Stimulated activated CD4-positive, alpha-beta T cell treated with anti-CD3 and anti-CD28 coated beads, TNF-alpha, amount 100 ng/mL, for 48 hours (primary cell): ENCODE results near the gene SCN4B.

Experiments used
- DNase-seq, 3 donors: peaks; one replicate each; pipeline ENCODE4 v3.0.0-alpha.2; 2020; ENCODE audit warnings: low read depth in 3 of 3

The SCN4B gene

DNA sequence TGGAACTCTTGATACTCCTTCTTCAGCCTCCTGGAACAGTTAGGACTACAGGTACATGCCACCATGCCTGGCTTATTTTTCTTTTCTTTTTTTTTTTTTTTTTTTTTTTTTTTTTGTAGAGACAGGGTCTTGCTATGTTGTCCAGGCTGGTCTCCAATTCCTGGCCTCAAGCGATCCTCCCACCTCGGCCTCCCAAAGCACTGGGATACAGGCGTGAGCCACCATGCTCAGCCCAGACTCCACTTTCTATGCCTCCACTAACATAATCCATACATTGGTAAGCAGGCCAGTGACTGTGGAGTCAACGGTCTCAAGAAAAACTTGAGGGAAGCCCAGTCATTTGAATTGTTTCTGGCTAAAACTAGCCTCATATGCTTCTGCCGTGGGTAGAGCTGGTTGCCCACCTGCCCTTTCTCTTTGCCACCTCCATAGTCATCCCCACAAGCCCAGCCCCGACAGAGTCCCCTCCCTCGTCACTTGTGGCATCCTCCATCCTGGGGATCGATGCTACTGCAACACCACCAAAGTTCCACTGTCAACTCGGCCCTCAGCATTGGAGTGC is 21.5 kb upstream of the SCN4B start:
- DNase-seq = no peak

DNA sequence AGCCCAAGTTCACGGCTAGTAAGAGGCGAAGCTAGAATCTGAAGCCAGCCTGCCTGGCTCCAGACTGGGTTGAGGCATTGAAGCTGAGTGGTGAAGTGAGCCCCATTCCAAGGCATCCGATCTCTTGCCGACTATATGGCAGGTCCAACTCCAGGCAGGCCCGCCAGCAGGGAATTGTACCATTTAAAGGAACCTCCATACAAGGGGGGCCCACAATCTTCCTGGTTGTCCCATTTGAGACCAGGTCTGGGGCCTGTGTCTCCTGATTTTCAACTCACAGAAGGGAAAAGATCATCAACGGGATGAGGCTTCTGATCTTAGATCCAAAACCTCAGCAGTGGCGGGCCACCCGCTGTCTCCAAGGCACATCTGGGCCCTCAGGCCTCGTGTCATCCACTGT is 19.7 kb upstream of the SCN4B start:
- DNase-seq = no peak

- peak; percentile 48 to 72 (median 59) for DNase-seq
Measured at GRCh38 chr11:118171269-118172062, 18.8 kb upstream of the SCN4B start.

DNA sequence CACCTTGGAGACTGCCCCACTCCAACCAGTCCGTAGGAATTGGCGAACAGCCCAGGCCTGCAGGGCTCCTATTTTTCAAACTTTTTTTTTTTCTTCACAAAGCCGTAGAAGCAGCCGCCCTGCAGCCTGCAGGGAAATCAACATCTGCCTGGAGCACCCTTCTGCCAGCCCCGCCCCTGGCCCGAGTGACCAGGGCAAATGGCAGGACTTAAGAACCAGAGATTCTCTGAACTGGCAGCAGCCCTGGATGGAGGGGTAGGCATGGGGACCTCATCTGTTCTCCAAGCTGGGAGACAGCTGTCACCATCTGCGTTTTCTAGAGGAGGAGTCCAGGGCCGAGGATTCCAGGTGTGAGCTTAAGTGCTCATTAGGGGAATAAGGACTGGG is 18.3 kb upstream of the SCN4B start:
- no peak for DNase-seq

DNA sequence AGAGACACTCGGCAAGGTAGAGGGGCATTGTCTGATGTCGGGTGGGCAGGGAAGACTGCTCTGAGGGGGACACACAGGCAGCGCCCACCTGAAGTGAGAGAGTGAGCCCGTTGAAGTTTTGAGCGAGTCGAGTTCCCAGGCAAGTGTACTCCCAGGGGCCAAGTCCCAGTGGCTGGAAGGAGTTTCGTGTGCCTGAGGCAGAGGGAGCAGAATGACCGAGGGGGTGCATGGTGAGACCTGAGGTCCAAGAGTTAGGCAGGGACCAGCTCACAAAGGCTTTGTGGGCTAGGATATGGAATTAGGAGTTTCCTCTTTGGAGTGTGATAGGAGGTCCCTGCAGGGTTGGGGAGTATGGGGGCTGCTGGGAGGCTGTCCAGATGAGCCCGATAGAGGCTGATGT is 17.6 kb upstream of the SCN4B start:
- DNase-seq = no peak

- no peak for DNase-seq
Measured at GRCh38 chr11:118169300-118170140, 16.9 kb upstream of the SCN4B start.

DNA sequence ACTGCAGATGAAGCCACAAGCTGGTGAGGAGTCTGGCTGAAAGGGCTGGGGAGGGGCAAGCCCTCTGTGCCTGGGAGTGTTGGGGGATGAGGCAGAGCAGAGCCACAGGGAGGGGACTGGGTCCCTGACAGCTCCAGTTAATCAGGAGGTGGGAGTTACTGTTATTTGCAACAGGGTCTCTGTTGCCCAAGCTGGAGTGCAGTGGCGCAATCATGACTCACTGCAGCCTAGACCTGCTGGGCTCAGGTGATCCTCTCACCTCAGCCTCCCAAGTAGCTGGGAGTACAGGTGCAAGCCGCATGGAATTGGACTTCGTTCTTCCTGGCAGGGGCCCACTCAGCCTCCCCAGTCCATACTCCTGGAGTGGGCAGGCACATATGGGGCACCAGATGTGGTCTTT is 16.1 kb upstream of the SCN4B start:
- no peak for DNase-seq

DNA sequence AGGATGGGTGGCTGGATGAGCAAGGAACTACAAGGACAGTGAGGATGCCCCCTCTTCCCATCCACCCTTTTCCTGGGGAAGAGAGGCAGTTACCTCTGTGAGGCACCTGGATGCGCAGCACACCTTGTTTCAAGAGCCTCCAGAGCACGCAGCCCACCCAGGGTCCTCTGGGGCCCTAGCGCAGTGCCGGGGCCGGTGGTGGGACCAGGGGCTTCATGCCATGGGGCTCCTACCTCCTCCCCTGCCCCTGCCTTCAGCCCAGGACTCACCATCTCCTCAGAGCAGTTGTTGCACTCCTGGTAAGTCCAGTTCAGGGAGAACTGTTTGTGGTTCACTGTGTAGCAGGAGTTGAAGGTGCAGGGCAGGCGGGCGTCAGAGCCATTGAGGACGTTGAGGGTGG is 15.7 kb upstream of the SCN4B start:
- DNase-seq = no peak

- no peak for DNase-seq
Measured at GRCh38 chr11:118167906-118168305, 15.3 kb upstream of the SCN4B start.

- no peak for DNase-seq
Measured at GRCh38 chr11:118167253-118167652, 14.6 kb upstream of the SCN4B start.

DNA sequence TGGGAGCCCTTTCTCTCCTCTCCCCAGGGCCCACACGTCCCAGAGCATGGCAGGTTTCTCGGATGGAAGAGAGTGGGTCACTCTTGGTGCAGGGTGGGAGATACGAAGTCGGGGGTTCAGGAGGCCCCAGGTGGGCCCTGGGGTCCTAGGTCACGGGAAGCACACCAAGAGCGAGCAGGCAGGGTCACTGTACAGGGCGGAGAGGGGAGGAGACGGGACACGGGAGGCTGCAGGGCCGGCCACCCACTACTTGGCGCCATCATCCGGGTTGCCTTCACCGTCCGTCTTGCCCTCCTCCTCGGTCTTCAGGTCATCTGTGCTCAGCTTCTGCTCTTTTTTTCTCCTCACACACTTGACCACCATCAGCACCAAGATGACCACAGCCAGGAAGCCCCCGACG is 14.0 kb upstream of the SCN4B start:
- no peak for DNase-seq

DNA sequence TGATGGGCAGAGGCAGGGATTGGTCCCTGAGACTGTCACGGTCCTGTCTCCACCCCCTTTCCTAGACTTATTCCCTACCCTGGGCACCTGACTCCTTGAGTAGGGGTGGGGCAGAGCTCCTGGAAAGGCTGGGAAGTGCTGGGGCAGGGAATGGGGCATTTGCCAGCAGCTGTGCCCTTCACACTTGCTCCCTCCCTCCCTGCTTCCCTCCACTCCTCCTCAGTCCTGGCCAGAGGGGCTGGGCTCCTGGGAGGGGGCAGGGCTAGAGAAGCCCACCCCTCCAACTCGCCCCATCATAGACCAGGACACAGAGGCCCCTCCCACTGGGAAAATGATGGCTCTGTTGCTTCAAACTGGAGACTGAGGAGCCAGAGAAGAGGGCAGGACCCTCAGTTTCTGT is 12.3 kb upstream of the SCN4B start:
- no peak for DNase-seq

- DNase-seq = no peak
Measured at GRCh38 chr11:118163494-118163893, 10.9 kb upstream of the SCN4B start.

DNA sequence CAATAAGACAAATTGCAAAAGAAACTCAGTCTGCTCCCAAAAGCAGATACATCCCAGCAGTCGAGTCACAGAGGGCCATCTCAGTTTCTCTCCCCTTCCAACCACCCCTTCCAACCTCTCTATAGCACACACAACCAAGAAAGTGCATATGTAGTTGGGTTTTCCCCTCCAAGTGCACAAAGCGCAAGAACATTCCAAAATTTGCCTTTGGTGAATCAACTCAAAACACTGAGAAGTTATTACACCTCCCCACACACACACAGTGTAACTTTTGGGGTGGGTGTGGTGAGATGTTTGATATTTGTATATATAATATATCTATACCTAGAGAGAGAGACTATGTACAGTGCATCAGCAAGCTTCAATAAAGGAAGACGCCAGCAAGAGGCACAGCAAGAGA is 10.2 kb upstream of the SCN4B start:
- no peak for DNase-seq

- no peak for DNase-seq
Measured at GRCh38 chr11:118161786-118162185, 9.2 kb upstream of the SCN4B start.

DNA sequence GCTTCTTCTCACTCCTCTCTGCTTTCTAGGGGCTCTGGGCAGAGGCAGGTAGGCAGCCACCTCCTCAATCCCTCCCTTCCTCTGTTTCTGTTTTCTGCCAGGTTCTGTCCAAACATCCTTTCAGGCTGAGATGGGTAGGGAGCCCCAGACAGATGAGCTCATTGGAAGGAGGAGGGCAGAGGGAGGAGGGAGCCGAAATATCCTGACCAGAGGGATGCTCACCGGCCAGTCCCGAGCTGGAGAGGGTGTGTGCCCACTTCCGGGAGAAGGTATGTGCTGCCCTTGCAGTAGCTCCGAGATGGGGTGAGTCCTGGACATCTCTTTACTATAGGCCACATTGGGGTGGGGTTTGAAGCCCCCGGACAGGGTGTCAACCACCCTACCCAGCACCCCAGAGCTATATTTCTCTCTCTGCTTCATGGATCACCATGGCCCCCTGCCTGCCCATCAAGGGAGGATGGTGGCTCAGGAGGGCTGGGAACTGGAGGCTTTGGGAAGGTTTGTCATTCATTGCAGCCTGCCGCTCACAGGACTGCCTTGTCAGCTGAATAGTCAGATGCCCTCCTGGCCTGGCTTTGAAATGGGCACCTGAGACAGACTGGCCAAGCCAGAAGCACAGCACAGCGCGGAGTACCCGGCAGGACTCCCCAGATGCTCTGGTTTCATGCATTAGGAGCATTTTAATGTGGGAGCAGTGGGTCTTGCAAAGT is 4.7 kb upstream of the SCN4B start:
- no peak for DNase-seq

DNA sequence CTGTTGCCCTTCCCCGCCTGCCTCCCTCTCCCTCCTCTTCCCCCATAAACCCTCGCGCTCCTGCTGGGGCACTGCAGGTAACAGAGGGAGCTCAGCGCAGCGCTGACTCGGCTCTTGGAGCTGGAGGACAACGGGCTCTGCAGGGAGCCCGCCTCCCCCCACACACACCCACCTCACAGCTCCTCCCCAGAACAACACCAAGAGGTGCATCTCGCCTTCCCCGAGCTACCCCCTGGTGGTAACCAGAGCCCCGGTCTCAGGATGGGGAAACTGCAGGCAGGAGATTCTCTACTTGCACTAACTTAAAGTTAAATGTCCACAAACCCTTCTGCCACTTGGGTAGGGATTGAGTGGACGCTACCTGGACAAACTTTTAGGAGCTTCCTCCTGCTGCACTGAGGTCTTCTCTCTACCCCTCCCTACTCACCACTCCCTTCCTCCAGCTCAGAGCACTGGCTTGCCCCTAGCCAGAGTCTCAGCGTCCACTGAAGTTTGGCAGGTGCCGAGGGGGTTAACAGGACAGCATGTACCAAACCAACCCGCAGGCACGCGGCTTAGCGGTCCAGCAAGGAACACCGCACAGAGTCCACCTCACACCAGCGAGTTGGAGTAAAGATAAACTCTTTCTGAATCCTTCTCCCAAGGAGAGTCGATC is 4.0 kb upstream of the SCN4B start:
- DNase-seq = no peak

GRCh38 chr11:118155776-118156530 is 3.3 kb upstream of the SCN4B start:
- DNase-seq = no peak

DNA sequence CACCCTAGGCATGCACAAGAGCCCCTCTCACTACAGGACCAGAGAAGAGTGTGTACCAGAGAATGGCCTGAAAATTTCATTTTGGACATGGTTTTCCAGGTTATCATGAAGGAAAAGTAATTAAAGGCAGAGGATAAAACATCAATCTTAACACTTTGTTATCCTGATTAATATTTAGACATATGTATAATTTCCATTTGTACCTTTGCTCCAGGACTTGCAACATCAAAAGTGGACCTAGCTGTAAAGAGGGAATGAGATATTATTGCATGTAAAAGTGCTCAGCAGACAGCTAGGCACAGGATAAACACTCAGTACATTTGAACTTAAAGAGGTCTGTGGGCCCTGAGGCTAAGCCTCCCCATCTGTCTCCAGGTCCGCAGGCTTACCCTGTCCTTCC is 2.0 kb upstream of the SCN4B start:
- DNase-seq = no peak

DNA sequence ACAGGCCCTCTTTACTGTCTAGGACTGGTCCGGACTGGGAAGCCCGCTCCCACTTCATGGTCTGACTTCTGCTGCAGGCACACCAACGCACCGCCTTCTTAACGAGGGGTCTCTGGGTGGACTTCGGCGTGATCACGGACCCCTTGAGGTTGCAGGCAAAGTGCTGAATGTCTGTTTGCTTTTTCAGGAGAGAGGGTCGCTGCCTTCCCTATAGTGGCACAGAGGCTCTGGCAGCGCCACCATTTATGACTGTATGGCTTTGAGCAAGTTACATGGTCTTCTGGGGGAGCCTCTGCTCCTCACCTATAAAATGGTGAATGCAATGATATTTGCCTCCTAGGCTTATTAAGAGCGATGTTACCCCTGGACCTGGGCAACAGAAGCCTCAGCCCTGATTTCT is 1.4 kb upstream of the SCN4B start:
- DNase-seq = no peak

GRCh38 chr11:118153516-118153915 is 893 bp upstream of the SCN4B start:
- DNase-seq = no peak
